GM18526 (cell line): ENCODE data around the gene LGALS9.

ENCODE experiments used
- POLR2A ChIP-seq: IDR thresholded peaks from 3 replicates; pipeline ENCODE4 v1.6.1; 2011; ENCODE audit not compliant: insufficient read length; ENCODE audit errors: extremely low read depth

Gene LGALS9

GRCh38 chr17:27663936-27664605 lies 33.1 kb downstream of the LGALS9 start:
- no peak for TF ChIP-seq POLR2A

- TF ChIP-seq POLR2A: no peak
Measured at GRCh38 chr17:27664606-27664965, 33.6 kb downstream of the LGALS9 start.

- TF ChIP-seq POLR2A: no peak
Measured at GRCh38 chr17:27665549-27665948, 34.6 kb downstream of the LGALS9 start.

- TF ChIP-seq POLR2A: no peak
Measured at GRCh38 chr17:27666831-27667560, 36.0 kb downstream of the LGALS9 start.

GRCh38 chr17:27667656-27668487 lies 36.9 kb downstream of the LGALS9 start:
- TF ChIP-seq POLR2A: no peak

GRCh38 chr17:27668488-27668823 lies 37.5 kb downstream of the LGALS9 start:
- TF ChIP-seq POLR2A: no peak

- no peak for TF ChIP-seq POLR2A
Measured at GRCh38 chr17:27669136-27669535, 38.1 kb downstream of the LGALS9 start.

- no peak for TF ChIP-seq POLR2A
Measured at GRCh38 chr17:27669850-27670249, 38.9 kb downstream of the LGALS9 start.

GRCh38 chr17:27670791-27671590 lies 40.0 kb downstream of the LGALS9 start:
- no peak for TF ChIP-seq POLR2A

- TF ChIP-seq POLR2A: no peak
Measured at GRCh38 chr17:27671591-27671910, 40.6 kb downstream of the LGALS9 start.

- no peak for TF ChIP-seq POLR2A
Measured at GRCh38 chr17:27674335-27674734, 43.3 kb downstream of the LGALS9 start.

- no peak for TF ChIP-seq POLR2A
Measured at GRCh38 chr17:27677191-27677590, 46.2 kb downstream of the LGALS9 start.

GRCh38 chr17:27690882-27691281 lies 59.9 kb downstream of the LGALS9 start:
- TF ChIP-seq POLR2A: no peak
